H4 (cell line): ENCODE results near the gene KCNH6. TPM values are rescaled to one million over a fixed set of nuclear protein-coding genes. Genes with fewer than 3 reads are reported as not detected.

ENCODE experiments used
- DNase-seq: peaks from one replicate; pipeline ENCODE4 v3.0.0-alpha.2; 2015; ENCODE audit warnings: low spot score
- total RNA-seq: library from RNA; depleted of rRNA; stranded (reverse); fragments of >200 nt; shearing (Covaris generic); gene quantifications from 2 replicates; pipeline ENCODE4 v1.2.3, GENCODE V29; 2014

Gene KCNH6
- total RNA-seq, 1 experiment from 2014 or later: not detected

GRCh38 chr17:63533433-63534077 lies 10.4 kb downstream of the KCNH6 start:
- DNase-seq: no peak

- no peak for DNase-seq
These were observed 11.0 kb downstream of the KCNH6 start for GRCh38 chr17:63534078-63534570.

GRCh38 chr17:63534816-63535455 lies 11.8 kb downstream of the KCNH6 start:
- no peak for DNase-seq

- DNase-seq: no peak
These were observed 12.5 kb downstream of the KCNH6 start for GRCh38 chr17:63535640-63536039.

GRCh38 chr17:63537001-63537400 lies 13.8 kb downstream of the KCNH6 start:
- DNase-seq: no peak

- no peak for DNase-seq
These were observed 15.0 kb downstream of the KCNH6 start for GRCh38 chr17:63537991-63538692.

GRCh38 chr17:63538693-63539595 lies 15.8 kb downstream of the KCNH6 start:
- no peak for DNase-seq

- no peak for DNase-seq
These were observed 17.4 kb downstream of the KCNH6 start for GRCh38 chr17:63540590-63540989.

GRCh38 chr17:63542218-63542545 lies 19.0 kb downstream of the KCNH6 start:
- DNase-seq: no peak

GRCh38 chr17:63542942-63543821 lies 20.0 kb downstream of the KCNH6 start:
- DNase-seq: no peak

- no peak for DNase-seq
These were observed 20.8 kb downstream of the KCNH6 start for GRCh38 chr17:63543822-63544420.

GRCh38 chr17:63544467-63545301 lies 21.5 kb downstream of the KCNH6 start:
- DNase-seq: no peak

- no peak for DNase-seq
These were observed 23.3 kb downstream of the KCNH6 start for GRCh38 chr17:63546308-63547082.

- DNase-seq: no peak
These were observed 23.9 kb downstream of the KCNH6 start for GRCh38 chr17:63547083-63547523.

- no peak for DNase-seq
These were observed 26.3 kb downstream of the KCNH6 start for GRCh38 chr17:63549289-63549945.

- peak; percentile 100 for DNase-seq
These were observed 27.0 kb downstream of the KCNH6 start, which contains the start of gene DCAF7 for GRCh38 chr17:63549946-63550816. Gene DCAF7, plus strand, starts transcription at chr17:63550477. Its CDS starts 201 bp downstream, at chr17:63550678.
